Transverse colon (tissue), 4 donors: ENCODE data around the gene AGAP1.

Experiments used
- CTCF ChIP-seq, 5 experiments: fragments of 200-600 bp in 3 of 5; fragments of 450-650 bp in 2 of 5; sonication (generic) in 3 of 5; IDR thresholded peaks; 1 replicate in 2 of 5; 2 replicates in 3 of 5; pipeline ENCODE4 v1.5.1; 2016 to 2017; ENCODE audit warnings: antibody characterized with exemption in 5 of 5, inconsistent platforms in 3 of 5, mild to moderate bottlenecking in 2 of 5, moderate library complexity in 1 of 5
- EP300 ChIP-seq: sonication (generic); formaldehyde crosslinking; IDR thresholded peaks from one replicate; pipeline ENCODE4 v1.6.1; 2017; ENCODE audit warnings: antibody characterized with exemption, low read depth
- POLR2A ChIP-seq: fragments of 450-650 bp; IDR thresholded peaks from one replicate; pipeline ENCODE4 v1.6.1; 2016; ENCODE audit warnings: antibody characterized with exemption, mild to moderate bottlenecking, moderate library complexity
- POLR2AphosphoS5 ChIP-seq, 3 donors: sonication (generic); formaldehyde crosslinking; IDR thresholded peaks; one replicate each; pipeline ENCODE4 v1.6.1; 2016; ENCODE audit warnings: antibody characterized with exemption in 3 of 3

DNA sequence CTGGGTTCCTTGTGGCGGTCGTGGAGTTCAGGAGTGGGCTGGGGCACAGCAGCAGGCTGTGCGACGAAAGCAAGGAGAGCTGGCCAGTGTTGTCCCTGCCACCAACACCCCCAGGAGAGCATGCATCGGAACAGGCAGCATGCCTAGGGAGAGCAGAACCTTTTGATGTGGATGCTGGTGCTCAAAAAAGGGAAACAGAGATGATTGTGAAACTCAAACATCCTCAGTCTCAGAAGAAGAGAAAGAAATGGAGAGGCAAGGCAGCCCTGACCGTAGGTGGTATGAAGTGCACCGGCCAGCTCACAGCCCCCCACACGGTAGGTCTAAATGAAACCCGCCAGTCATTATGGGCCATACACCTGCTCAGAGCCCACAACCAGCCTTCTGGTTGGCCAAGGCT, 420.9 kb downstream of the AGAP1 start:
- TF ChIP-seq CTCF (IDR thresholded peaks at IDR 0.05) (no peak), POLR2A (no peak), EP300 (no peak), POLR2AphosphoS5 (IDR thresholded peaks at IDR 0.05) (no peak)
